ENCODE results near the gene WNT8B. TPM values are rescaled to one million over a fixed set of nuclear protein-coding genes. Genes with fewer than 3 reads are reported as not detected.

The WNT8B gene
- polyA plus RNA-seq, 1 donor from 2014 or later = 0.37 TPM

DNA sequence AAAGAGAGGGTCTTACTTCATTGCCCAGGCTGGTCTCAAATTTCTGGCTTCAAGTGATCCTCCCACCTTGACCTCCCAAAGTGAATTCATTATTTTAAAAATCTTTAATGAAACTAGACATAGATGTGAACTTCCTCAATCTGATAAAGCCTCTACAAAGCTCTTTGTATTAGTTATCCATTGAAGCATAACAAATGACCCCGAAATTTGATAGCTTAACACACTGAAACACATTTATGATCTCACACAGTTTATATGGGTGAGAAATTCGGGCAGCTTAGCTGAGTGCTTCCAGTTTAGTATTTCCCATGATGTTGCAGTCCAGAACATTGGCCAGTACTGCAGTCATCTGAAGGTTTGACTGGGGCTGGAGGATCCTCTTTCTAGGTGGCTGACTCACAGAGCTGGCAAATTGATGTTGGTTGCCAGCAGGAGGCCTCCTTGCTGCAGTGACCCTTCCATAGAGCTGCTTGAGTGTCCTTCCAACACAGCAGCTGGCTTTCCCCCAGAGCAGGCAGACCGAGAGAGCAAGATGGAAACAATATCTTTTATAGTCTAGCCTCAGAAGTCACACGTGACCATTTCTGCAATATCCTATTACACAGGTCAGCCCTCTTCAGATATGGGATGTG lies 16.6 kb upstream of the WNT8B start:
- Histone ChIP-seq H3F3A (ENCODE audit: insufficient read depth, low read length, poor library complexity, severe bottlenecking) (no peaks in the 10 kb centered on the region), H3K27me3 (ENCODE audit: insufficient read depth, low read depth, low read length) (no peaks in the 10 kb centered on the region), H3K9ac (ENCODE audit: low read length) (no peak overlapping the region), H3K79me2 (replicated peaks; ENCODE audit: insufficient read depth, low read length) (no peaks in the 10 kb centered on the region), H3K9me3 (ENCODE audit: low read length) (no peaks in the 10 kb centered on the region), H3K36me3 (ENCODE audit: insufficient read depth, low read length) (no peaks in the 10 kb centered on the region), H3K27ac (ENCODE audit: low read length) (no peak overlapping the region), H2AFZ (ENCODE audit: low read depth, low read length) (no peak overlapping the region), H3K4me3 (ENCODE audit: low read length) (no peak overlapping the region), H4K20me1 (ENCODE audit: insufficient read depth) (no peaks in the 10 kb centered on the region), H3K9me2 (ENCODE audit: insufficient read depth, low read length) (no peaks in the 10 kb centered on the region), H3K4me2 (ENCODE audit: low read length) (no peak overlapping the region)
- TF ChIP-seq EZH2 (IDR thresholded peaks at IDR 0.05; ENCODE audit: borderline replicate concordance, insufficient read depth, low read length, poor library complexity, severe bottlenecking) (no peak), EP300 (conservative IDR thresholded peaks at IDR 0.05; ENCODE audit: poor library complexity, severe bottlenecking) (no peak), RAD21 (conservative IDR thresholded peaks at IDR 0.05) (no peak), POLR2AphosphoS5 (IDR thresholded peaks at IDR 0.05) (no peak), SMC3 (conservative IDR thresholded peaks at IDR 0.05; ENCODE audit: poor library complexity) (no peak), TAF1 (IDR thresholded peaks at IDR 0.05; ENCODE audit: low read depth) (no peak), MXI1 (conservative IDR thresholded peaks at IDR 0.05; ENCODE audit: poor library complexity, severe bottlenecking) (no peak)
- TF ChIP-seq, protein P1, sequence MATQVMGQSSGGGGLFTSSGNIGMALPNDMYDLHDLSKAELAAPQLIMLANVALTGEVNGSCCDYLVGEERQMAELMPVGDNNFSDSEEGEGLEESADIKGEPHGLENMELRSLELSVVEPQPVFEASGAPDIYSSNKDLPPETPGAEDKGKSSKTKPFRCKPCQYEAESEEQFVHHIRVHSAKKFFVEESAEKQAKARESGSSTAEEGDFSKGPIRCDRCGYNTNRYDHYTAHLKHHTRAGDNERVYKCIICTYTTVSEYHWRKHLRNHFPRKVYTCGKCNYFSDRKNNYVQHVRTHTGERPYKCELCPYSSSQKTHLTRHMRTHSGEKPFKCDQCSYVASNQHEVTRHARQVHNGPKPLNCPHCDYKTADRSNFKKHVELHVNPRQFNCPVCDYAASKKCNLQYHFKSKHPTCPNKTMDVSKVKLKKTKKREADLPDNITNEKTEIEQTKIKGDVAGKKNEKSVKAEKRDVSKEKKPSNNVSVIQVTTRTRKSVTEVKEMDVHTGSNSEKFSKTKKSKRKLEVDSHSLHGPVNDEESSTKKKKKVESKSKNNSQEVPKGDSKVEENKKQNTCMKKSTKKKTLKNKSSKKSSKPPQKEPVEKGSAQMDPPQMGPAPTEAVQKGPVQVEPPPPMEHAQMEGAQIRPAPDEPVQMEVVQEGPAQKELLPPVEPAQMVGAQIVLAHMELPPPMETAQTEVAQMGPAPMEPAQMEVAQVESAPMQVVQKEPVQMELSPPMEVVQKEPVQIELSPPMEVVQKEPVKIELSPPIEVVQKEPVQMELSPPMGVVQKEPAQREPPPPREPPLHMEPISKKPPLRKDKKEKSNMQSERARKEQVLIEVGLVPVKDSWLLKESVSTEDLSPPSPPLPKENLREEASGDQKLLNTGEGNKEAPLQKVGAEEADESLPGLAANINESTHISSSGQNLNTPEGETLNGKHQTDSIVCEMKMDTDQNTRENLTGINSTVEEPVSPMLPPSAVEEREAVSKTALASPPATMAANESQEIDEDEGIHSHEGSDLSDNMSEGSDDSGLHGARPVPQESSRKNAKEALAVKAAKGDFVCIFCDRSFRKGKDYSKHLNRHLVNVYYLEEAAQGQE (IDR thresholded peaks at IDR 0.05; ENCODE audit: borderline replicate concordance) = no peak
- TF ChIP-seq, protein P2, sequence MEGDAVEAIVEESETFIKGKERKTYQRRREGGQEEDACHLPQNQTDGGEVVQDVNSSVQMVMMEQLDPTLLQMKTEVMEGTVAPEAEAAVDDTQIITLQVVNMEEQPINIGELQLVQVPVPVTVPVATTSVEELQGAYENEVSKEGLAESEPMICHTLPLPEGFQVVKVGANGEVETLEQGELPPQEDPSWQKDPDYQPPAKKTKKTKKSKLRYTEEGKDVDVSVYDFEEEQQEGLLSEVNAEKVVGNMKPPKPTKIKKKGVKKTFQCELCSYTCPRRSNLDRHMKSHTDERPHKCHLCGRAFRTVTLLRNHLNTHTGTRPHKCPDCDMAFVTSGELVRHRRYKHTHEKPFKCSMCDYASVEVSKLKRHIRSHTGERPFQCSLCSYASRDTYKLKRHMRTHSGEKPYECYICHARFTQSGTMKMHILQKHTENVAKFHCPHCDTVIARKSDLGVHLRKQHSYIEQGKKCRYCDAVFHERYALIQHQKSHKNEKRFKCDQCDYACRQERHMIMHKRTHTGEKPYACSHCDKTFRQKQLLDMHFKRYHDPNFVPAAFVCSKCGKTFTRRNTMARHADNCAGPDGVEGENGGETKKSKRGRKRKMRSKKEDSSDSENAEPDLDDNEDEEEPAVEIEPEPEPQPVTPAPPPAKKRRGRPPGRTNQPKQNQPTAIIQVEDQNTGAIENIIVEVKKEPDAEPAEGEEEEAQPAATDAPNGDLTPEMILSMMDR (IDR thresholded peaks at IDR 0.05; ENCODE audit: poor library complexity, severe bottlenecking) = no peak

DNA sequence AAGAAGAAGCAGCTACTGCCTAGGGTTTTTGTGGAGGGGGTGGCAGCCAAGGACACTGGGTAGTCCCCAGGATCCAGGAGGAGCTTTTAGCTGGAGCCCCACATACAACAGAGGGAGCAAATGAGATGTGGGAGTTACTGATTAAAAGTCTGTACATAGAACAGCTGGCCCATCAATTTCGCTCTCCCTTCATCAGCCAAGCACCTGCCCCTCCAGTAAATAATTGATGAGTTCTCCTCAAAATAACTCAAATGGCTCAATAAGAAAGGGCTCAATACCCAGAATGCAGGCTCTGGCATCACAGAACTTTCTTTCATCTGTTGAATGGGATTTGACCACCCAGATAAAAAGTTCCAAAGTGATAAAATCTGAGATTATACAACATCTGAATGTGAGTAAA lies 15.1 kb upstream of the WNT8B start:
- H3K36me3 ChIP-seq (ENCODE audit: insufficient read depth, low read length) = no peaks in the 10 kb centered on the region
- no peaks in the 10 kb centered on the region for H3K79me2 ChIP-seq (replicated peaks; ENCODE audit: insufficient read depth, low read length)
- no peak overlapping the region for H3K4me2 ChIP-seq (ENCODE audit: low read length)
- no peak overlapping the region for H2AFZ ChIP-seq (ENCODE audit: low read depth, low read length)
- no peaks in the 10 kb centered on the region for H3F3A ChIP-seq (ENCODE audit: insufficient read depth, low read length, poor library complexity, severe bottlenecking)
- H4K20me1 ChIP-seq (ENCODE audit: insufficient read depth) = no peaks in the 10 kb centered on the region
- H3K9me2 ChIP-seq (ENCODE audit: insufficient read depth, low read length) = no peaks in the 10 kb centered on the region
- TF ChIP-seq, protein P1 (IDR thresholded peaks at IDR 0.05; ENCODE audit: borderline replicate concordance) = no peak
- TF ChIP-seq EZH2 (IDR thresholded peaks at IDR 0.05; ENCODE audit: borderline replicate concordance, insufficient read depth, low read length, poor library complexity, severe bottlenecking) (no peak), POLR2AphosphoS5 (IDR thresholded peaks at IDR 0.05) (no peak), SMC3 (conservative IDR thresholded peaks at IDR 0.05; ENCODE audit: poor library complexity) (no peak), TAF1 (IDR thresholded peaks at IDR 0.05; ENCODE audit: low read depth) (no peak), RAD21 (conservative IDR thresholded peaks at IDR 0.05) (no peak), EP300 (conservative IDR thresholded peaks at IDR 0.05; ENCODE audit: poor library complexity, severe bottlenecking) (no peak)
- no peak overlapping the region for H3K9ac ChIP-seq (ENCODE audit: low read length)
- no peak overlapping the region for H3K27ac ChIP-seq (ENCODE audit: low read length)
- no peak overlapping the region for H3K4me3 ChIP-seq (ENCODE audit: low read length)
- H3K27me3 ChIP-seq (ENCODE audit: insufficient read depth, low read depth, low read length) = no peaks in the 10 kb centered on the region
- no peaks in the 10 kb centered on the region for H3K9me3 ChIP-seq (ENCODE audit: low read length)
